NCI-H2107 (cell line): ENCODE measurements around the gene SAMD13.

Source experiments
- DNase-seq: peaks from one replicate; lab custom pipeline; 2025; lab: John Stamatoyannopoulos, UW

Gene SAMD13

DNA sequence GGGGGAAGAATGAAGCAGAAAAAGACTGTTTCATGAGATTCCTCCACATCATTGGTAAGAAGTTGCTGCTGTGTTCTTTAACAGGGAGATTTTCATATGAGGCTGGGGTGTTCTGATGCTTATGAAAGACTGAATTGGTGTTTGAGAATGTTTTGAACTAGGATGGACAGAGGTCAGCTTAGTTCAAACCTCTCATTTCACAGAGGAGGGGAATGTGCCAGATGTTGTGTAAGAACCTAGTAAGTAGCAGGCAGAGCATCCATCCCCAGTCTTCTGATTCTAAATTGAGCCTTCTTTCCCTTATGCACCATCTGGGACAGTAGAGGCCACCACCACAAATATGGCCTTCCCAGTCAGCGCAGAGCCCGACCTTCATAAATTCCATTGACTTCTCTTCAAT is 43.7 kb downstream of the SAMD13 start:
- DNase-seq: no peak

DNA sequence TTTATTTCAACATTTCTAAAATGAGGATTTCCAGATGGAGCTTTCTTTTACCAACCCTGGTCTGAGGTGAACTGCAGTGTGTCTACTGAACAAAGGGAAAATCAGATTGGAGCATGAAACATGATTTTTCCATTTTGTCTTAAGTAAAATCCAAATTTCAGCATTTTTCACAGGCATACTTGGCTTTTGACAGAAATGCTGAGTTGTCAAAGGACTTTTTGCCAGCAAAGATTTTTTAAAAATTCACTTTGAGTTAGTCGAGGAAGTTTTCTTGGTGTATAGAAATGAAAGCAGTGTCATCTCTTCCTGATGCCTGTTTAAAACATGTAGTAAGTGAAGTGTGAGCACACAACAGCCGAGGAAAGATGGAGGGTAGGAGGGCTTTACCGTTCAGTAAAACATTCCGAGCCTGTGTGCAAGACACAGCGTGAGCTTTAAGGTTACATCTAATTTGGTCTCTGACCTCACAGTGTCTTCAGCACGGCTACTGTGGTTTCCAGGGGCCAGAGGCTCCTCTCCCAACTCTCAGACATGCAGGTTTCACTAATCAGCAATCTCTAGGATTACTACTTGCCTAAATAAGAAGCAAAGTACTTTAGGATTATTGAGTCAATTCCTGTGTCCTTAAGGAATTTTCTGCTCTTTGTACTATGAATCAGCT is 45.9 kb downstream of the SAMD13 start:
- no peak for DNase-seq

DNA sequence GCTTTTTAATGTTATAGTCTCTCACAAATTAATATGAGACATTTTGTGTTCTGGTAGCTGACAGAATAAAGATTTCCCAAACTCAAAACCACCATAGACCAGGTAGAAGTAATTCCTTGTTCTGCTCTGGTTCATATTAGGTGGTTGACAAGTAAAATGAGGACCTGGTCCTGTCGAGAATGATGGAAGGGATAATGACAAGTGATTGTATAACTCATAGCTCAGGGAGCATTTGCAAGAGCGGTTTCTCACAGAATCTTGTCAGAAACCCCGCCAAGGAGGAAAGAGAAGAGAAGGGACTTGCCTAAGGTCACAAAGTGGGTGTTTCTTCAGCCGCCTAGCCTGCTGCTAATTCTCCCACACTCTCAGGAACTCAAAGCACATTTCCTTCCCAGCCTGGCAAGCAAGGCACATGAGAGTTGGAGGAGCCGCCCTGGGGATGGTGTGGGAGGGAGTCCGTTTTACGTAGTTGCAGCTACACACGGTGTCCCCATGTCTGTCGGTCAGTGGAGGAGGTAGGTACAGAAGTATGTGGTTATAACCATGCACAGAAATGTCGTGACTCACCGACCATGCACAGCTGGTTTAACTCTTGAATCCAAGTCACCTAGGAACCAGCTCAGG is 46.5 kb downstream of the SAMD13 start:
- no peak for DNase-seq

DNA sequence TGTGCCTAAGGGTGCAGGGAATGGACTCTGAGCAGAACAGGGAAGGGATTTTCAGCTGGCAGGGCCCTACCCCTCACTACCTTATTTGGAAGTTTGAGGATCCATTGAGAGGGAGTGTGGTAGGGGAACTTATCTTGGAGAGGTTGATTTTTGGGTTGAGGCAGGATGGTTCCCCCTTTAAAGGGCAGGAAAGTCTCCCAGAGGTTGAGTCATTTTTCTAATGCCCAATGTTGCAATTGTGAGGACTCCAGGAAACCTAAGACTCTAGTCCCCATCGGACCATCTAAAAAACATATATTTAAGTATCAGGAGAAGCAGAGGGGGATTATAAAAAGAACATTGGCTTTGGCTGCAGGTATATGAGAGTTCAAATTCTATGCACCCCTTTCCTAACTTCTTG is 47.3 kb downstream of the SAMD13 start:
- no peak for DNase-seq

DNA sequence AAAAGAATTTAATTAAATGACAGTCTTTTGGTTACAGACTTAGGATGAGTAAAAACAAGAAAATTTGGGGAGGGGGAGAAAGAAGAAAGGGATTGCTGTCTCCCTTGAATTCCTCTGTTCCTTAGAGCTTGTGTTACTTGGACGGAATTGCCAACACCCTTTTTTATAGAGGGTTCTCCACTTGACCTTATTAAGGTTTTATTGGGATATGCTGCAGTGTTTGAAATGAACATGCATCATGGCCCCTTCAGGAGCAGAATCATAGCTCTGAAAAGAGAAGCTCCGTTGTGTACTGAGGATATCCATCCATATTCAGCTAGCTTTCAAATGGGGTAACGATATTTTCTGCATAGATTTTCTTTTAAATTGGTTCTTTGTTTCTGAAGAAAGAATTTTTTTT is 48.6 kb downstream of the SAMD13 start:
- no peak for DNase-seq

DNA sequence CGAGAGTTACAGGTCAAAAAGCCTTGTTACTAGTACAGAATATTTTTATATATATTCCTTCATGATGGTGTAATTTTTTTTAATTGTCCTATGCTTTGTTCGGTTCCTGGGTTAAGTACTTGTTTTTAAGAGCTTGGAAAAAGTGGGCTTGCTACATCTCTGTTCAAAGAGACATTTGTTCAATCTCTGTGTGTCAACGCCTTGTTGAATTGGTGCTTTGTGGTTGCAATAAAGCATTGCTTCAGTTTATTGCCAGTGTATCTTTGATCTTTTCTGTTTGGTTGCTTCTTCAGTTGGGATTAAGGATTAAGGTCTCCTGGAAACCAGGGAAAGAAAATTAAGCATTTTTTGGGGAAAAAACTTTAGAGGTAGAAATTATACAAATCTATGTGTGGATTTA is 49.0 kb downstream of the SAMD13 start:
- DNase-seq: no peak

DNA sequence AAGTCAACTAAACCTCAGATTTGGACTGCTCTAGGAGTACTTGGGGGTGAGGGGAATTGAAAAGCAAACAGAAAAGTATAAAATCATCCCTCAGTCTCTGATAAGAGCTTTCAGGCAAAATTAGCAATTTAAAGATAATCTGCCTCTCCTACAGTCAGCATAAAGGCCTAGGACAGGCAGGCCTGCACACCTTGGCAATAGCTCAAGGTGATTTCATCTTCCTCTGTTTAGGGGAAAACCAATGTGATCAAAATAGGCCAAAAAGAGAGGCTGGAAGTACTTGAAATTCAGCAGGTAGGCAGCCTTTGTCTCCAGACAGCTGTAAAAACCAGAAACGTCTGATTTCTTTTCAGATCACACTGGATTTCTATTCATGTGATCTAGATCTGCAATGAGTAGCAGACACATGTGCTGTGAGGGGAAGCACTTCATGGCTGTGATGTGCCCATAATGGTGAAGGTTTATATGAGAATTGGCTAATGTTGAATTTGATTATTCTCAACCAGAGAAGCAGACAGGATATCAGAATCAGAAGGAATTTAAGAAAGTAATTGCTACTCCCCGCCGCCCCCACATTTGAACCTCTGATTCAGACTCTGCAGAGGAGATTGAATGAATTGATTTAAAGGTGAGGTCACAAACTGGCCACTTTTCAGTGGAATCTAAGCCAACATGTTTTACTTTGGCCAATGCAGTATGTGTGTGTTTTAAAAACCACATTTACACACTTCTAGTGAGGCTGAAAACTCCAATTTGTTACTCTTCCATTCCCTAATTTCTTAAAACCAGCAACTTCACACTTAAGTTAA is 51.0 kb downstream of the SAMD13 start:
- no peak for DNase-seq

DNA sequence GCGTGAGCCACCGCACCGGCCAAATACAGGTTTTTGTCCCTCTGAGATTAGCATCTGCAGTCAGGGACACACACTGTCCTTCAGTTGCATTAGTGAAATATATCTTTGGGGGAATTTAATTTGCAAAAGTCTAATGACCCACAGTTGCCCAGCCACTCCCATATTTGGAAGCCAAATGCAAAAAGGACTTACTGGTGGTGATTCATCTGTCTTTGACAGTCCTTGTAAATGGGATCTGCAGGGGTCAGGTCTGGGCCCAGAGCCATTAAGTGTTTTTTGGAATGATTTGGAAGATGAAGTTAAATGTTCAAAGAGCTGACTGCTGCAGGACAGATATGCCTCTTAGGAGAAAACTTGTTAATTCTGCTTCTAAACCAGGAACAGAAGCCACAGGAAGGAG is 52.2 kb downstream of the SAMD13 start:
- DNase-seq: no peak

DNA sequence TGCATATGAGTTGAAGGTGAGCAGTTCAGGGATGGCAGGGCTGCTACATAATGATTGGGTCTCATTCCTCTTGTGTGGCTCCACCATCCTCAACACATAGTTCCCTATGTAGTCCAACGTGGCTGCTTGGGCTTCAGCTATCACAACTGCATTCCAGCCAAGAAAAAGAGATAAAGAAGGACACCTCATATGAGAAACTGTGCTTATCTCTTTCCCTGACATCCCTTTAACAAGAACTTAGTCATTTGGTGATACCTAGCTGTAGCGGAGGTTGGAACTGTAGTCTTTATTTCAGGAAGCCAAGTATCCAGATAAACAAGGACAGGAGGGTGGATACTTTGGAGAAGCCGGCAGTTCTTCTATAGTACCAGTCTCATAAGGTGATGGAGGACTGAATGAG is 54.0 kb downstream of the SAMD13 start:
- no peak for DNase-seq

DNA sequence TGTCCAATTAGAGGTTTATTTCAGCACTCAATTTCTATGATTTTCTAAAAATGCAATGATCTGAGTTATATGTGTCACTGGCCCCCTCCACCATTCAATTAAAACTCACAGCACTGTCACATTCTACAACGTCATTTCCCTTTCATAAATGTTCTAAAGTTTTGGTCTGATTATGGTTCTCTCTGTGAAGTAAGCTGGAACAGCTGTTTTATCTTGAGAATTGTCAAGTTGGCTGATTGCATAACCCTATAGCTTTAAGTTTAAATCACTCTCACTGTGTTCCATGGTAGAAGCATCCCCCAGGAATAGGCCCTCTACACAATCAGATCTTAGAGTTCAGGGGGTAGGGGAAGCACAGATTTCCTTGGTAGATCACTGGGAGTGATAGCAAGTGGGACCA is 55.4 kb downstream of the SAMD13 start:
- DNase-seq: no peak

DNA sequence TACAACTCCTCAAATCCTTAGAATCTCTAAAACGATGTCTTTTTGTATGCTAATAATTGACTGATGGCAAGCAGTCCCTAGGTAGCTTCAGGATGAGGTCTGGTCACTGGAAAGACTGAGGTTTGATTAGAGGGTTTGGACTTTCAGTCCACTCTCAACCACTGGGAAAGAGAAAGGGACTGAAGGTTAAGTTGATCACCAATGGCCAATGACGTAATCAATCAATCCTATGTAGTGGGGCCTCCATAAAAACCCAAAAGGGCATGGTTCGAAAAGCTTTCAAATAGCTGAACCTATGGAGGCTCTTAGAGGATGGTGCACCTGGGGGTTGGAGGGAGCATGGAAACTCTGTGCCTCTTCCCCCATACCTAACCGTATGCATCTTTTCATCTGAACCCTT is 57.2 kb downstream of the SAMD13 start:
- no peak for DNase-seq

DNA sequence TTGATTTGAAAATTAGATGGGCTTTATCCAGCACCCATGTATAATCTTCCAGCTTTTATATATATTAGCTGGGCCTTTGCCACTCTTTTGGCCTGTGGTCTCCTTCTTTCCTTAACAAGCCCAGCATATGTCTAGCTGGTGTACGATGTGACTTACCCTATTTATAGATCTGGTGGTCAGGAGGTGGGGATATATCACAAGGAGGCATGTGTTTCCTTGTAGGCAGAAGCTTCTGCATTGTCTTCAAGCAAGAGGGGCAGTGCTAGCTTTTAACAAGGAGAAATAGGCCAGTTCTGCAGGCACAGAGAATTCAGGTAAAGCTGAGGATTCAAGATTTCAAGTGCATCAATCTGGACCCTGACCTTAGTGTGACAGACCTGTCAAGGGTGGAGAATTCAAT is 58.8 kb downstream of the SAMD13 start:
- DNase-seq: no peak

DNA sequence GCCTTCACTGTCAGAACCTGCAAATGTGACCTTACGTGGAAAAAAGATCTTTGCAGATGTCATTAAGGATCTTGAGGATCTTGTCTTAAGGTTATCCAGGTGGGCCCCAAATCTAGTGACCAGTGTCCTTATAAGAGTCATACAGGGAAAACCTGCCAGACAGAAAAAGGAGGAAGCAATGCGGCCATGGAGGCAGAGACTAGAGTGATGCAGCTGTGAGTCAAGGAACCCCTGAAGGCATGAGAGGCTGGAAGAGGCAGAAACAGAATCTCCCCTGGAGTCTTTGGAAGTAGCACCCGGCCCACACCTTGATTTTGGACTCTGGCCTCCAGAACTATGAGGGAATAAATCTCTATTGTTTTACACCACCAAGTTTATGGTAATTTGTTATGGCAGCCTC is 60.3 kb downstream of the SAMD13 start:
- DNase-seq: no peak

DNA sequence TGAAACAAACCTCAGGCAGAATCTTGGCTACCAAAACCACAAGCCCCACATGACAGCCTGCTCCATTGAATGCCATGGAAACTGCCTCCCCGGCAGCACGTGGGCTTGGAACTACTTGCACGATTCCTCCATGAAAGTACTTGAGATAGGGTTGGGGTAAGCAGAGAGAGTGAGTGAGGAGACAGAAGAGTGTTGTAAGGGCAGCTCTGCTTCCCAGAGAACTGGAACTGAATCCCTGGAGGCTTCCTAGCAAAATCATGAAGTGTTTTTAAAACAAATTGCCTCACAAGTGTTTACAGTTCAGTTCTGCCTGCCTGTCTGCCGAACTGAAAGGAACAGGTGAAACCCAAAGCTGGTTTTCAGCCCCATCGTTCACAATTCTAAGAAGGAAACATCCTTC is 61.5 kb downstream of the SAMD13 start:
- DNase-seq: peak; percentile 25

DNA sequence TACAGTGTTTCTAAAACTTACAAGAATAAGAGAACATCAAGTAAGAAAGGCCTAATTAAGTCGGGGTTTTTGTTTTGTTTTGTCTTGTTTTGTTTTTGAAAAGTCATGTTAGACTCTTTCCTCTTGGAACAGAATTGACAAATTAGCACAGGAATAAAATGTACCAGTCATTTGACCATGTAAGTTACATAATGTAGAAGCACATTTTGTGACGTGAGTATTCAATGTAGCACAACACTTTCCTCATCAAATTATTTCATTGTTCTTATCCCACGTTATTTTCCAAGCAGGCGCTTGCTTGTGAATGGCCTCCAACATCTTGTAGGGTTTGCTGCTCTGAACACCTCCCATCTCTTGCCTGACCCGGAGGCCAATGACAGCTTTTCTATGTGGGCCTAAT is 62.1 kb downstream of the SAMD13 start:
- no peak for DNase-seq

DNA sequence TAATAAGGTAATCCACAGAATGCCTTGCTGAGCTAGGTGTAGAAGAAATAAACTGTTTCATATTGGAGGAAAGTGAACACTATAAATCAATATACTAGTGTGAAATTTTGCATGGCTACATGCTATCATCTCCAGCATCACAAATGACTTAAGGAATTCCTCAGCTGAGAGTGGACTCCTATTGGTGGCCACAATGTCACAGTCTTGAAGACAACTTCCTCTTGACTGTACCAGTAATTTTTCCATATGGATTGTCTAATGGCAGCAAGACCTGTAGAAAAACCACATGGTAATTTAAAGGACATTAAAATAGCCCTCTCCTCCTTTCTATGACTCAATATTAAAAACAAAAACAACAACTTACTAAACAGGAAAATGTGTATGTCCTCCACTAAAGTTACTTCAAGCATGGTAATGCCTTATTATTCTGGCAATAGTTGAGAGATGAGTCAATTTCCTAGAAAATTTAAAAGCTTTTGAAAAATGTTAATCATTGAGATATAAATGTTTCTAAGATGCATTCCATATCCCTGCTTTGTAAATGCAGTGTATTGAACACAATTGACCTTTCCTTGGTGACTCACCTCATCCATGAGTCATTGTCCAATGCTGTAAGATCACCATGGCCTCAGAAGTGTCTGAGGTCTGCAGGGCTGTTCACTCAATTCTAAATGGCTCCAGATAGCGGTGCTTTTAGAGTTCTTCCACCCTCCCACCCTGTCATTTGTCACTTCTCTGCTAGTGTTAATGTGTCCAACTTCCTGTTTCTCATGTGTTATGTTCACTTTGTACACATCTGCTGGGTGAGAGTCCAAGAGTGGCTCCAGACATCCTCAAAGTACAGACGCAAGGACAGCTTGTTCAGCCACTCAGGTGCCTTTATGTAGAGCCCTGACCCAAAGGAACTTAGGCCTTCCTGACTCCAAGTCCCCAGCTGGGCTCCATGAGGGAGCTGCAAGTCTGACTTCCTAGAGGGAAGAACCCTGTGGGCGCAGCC is 64.0 kb downstream of the SAMD13 start:
- DNase-seq: no peak

DNA sequence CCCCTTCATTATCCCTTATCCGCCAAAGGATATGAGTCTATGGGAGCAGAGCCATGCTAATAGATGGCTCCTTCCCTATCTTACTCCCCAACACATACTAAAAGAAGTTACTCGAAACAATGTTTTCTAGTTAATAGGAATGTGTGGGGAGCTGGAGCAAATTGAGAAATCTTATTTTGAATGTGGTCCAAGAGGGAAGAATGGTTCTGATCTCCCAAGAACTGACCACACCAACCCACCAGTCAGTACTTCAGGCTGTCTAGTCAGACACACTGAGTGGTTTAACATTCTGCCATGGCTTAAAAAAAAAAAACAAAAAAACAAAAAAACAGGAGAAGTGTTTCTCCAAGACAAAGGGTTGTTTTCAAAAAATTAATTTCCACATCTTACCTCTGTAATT is 65.3 kb downstream of the SAMD13 start:
- DNase-seq: no peak

DNA sequence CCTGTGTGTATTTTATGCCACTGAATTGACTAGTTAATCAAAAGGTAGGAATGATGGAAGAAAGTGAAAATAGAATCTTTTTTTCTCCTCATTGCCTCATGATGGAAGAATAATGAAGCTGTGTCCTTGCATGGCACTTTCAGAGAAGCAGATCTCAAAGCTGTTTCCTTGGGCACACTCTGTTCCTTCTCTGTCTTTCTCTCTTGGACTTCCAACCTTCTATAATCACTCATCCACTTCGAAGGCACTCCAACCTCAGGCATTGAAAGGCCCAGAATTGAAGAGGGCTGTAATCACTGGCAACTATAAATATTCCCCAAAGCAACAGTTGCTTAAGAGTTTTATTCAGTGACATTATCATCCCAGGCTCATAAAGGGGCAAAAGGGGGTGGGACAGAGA is 65.7 kb downstream of the SAMD13 start:
- DNase-seq: peak; percentile 15

DNA sequence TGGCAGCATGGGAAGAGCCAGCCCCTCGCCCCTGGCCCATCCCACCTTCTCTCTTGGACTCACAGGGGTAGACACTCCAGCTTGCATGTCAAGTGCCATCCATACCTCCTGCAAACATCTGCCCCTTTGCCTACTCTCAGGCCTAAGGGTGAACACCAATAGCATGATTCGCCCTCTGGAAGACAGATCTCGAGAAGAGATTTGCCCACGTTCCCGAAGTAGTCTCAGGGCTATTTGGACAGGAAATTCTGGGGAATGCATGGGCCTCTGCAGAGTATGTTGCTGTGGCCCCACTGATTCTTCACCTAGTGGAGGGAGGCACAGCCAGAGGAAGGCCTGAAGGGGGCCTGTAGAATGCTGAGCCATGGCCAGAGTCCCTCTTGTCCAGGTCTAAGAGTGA is 66.9 kb downstream of the SAMD13 start:
- DNase-seq: no peak

DNA sequence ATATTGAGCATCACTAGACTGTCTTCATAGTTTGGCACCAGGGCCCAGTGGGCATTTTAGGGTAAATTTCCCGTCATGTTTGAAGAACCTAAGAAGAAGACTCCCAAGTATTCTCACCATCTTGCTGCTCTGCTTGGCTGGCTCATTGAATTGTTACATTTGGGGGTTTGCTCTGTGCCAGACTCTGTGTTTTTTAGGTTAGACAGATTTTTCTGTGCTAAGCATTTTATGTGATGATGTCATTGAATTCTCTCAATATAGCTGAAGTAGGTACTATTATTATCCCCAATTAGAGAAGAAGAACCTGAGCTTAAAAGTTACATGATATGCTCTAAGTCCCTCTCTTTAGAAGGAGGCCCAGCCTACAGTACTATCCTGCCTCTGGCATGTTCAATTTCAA is 68.8 kb downstream of the SAMD13 start:
- no peak for DNase-seq

DNA sequence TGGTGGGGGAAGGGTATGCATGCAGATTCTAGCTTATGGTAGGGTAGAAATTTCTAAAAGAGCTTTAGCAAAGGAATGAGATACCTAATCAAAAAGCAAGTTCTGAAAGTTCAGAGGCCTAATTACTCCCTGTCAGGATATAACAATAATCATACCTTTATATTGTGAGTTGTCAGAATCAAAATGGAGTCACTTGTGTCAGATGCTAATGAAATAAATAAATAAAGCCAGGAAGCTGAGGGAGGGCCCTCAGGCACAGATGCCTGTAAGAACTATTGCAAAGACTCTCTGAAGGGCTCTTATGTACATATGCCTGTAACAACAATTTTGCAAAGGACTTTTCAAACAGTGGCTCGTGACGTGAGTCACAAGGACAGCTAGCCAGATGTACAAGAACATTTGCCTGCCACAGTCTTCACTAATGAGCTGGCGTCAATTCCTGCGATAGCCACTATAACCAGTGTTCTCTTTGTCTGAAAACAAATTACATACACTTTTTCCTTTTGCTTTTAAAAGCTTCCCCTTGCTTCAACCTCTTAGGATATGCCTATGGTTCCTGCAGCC is 69.4 kb downstream of the SAMD13 start:
- peak; percentile 35 for DNase-seq
